Iris pigment epithelial cell (primary cell): Measurements from ENCODE around the gene SERF2.

Experiments used
- DNase-seq: peaks from one replicate; pipeline ENCODE4 v3.0.0-alpha.2; 2011; ENCODE audit warnings: low read depth

The SERF2 gene

GRCh38 chr15:43791993-43792760, at the start of gene SERF2:
Gene SERF2 (plus strand): TSS chr15:43792320. CDS start chr15:43792377, 57 bp downstream.
- DNase-seq, result peak; percentile 100

- peak; percentile 87 for DNase-seq
Measured at GRCh38 chr15:43746245-43746902, 45.7 kb upstream of the SERF2 start, which contains the start of gene PDIA3. Gene PDIA3 (plus strand): TSS chr15:43746438. CDS start chr15:43746540, 102 bp downstream.

- DNase-seq, result peak; percentile 50
Measured at GRCh38 chr15:43746903-43747309, 45.2 kb upstream of the SERF2 start.

GRCh38 chr15:43748376-43748775, 43.7 kb upstream of the SERF2 start:
- DNase-seq, result peak; percentile 15

GRCh38 chr15:43749690-43750345, 42.3 kb upstream of the SERF2 start:
- DNase-seq, result no peak

- DNase-seq, result no peak
Measured at GRCh38 chr15:43751885-43752284, 40.2 kb upstream of the SERF2 start.

- peak; percentile 54 for DNase-seq
Measured at GRCh38 chr15:43762824-43763223, 29.3 kb upstream of the SERF2 start.

- DNase-seq, result peak; percentile 11
Measured at GRCh38 chr15:43763819-43764446, 28.2 kb upstream of the SERF2 start.

GRCh38 chr15:43769584-43770228, 22.4 kb upstream of the SERF2 start:
- DNase-seq, result peak; percentile 61

- DNase-seq, result no peak
Measured at GRCh38 chr15:43771816-43772215, 20.3 kb upstream of the SERF2 start.

GRCh38 chr15:43772624-43773023, 19.5 kb upstream of the SERF2 start:
- no peak for DNase-seq

- no peak for DNase-seq
Measured at GRCh38 chr15:43774062-43774461, 18.1 kb upstream of the SERF2 start.

GRCh38 chr15:43775411-43775965, 16.6 kb upstream of the SERF2 start:
- DNase-seq, result peak; percentile 39

GRCh38 chr15:43776101-43776717, 15.9 kb upstream of the SERF2 start:
- no peak for DNase-seq

- DNase-seq, result peak; percentile 63
Measured at GRCh38 chr15:43776718-43777266, 15.3 kb upstream of the SERF2 start, which contains the start of gene ELL3. Gene ELL3 (minus strand): TSS chr15:43776966. CDS start chr15:43776901, 65 bp downstream.

GRCh38 chr15:43777267-43777914, 14.7 kb upstream of the SERF2 start:
- DNase-seq, result peak; percentile 76

- no peak for DNase-seq
Measured at GRCh38 chr15:43779016-43779415, 13.1 kb upstream of the SERF2 start.

GRCh38 chr15:43789409-43789808, 2.7 kb upstream of the SERF2 start:
- no peak for DNase-seq

- peak; percentile 38 for DNase-seq
Measured at GRCh38 chr15:43792761-43793476, 799 bp downstream of the SERF2 start.
